ENCODE measurements around the gene PLEKHG4B. TPM values are rescaled to one million over a fixed set of nuclear protein-coding genes. Genes with fewer than 3 reads are reported as not detected.
"Not testable (repeated sequence)": the region's sequence is repeated elsewhere in the genome, so short reads cannot be mapped to it uniquely, and the experiment has no call there.

PLEKHG4B gene
- total RNA-seq, 1 experiment from 2014 or later, result 0.02 TPM

DNA sequence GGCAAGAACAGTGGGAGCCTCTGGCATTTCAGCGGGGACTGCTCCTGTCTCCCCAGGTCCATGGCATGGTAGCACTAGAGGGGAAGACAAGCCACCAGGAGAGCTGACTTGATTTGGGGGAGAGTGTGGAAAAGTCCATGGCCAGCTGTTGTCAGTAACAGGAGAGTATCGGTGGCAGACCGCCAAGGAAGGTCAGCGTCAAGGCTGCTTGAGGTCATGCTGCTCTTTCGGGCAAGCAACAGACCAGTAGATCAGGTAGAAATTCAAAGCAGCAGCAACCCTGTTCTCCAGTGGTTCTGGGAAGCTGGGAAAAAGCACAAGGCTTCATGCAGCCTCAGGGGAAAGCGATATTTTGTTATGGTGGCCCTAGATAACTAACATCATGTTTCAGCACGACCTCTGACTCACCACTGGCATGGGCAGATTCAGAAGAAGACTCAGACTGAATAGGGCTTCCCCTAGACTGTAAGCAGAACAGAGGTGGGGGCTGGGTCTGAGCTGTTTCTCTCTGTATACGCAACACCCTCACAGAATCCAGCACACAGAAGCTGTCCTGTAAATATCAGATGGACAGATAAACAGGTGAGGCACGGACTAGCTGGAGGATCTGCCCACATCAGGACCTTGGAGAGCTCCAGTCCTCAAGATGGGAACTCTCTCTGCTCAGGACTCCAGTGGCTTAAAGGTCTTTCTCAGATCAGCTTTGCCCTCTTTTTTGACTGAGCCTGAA, 35.2 kb upstream of the PLEKHG4B start:
- no peaks in the 10 kb centered on the region for H3K9me3 ChIP-seq (ENCODE audit: control insufficient read depth in 1 of 2, insufficient read depth in 1 of 2, low read depth in 1 of 2, low read length in 2 of 2)
- RAD21 ChIA-PET (ENCODE audit: low non-redundant PET in 1 of 2, low total read pairs in 2 of 2, uncharacterized antibody in 2 of 2, unreplicated experiment in 2 of 2), result no interaction called here
- no peaks in the 10 kb centered on the region for H3K9me2 ChIP-seq (ENCODE audit: insufficient read depth)
- H3K27ac ChIP-seq (ENCODE audit: low read depth, low read length), result no peak overlapping the region
- no peak overlapping the region for H3K9ac ChIP-seq (ENCODE audit: low read length)
- H3K4me2 ChIP-seq (ENCODE audit: low read length), result no peak overlapping the region
- CTCF ChIA-PET, result no interaction called here
- H3K4me3 ChIP-seq (replicated peaks in 1 of 2; ENCODE audit: low read depth in 1 of 2, low read length in 2 of 2), result no peak overlapping the region
- no peaks in the 10 kb centered on the region for H3K4me1 ChIP-seq (ENCODE audit: control insufficient read depth in 1 of 2, insufficient read depth in 2 of 2, low read length in 2 of 2)
- H4K20me1 ChIP-seq (ENCODE audit: insufficient read depth), result no peaks in the 10 kb centered on the region
- no peaks in the 10 kb centered on the region for H3K36me3 ChIP-seq (ENCODE audit: control insufficient read depth in 1 of 2, insufficient read depth in 2 of 2, low read length in 2 of 2)
- POLR2A ChIA-PET, result no interaction called here
- DNase-seq (ENCODE audit: low read depth, low spot score) (no peak), ATAC-seq (peak; percentile 41; the same call in 1 of the 2 replicates)
- no TSS peak for BruUV-seq (replicated peaks)
- intact Hi-C loops (cut with micrococcal nuclease), result no loop called here
- peaks cover 6% of the 10 kb centered on the region; the same call in 1 of the 2 replicates for H3K27me3 ChIP-seq (ENCODE audit: insufficient read depth, low read length)
- TF ChIP-seq EZH2phosphoT487 (IDR thresholded peaks at IDR 0.05; ENCODE audit: borderline replicate concordance) (no peak), POLR2AphosphoS5 (IDR thresholded peaks at IDR 0.05; ENCODE audit: low read depth, low read length) (no peak), ELF1 (IDR thresholded peaks at IDR 0.05; ENCODE audit: borderline replicate concordance, low read depth) (no peak)
- TF ChIP-seq, protein P1, sequence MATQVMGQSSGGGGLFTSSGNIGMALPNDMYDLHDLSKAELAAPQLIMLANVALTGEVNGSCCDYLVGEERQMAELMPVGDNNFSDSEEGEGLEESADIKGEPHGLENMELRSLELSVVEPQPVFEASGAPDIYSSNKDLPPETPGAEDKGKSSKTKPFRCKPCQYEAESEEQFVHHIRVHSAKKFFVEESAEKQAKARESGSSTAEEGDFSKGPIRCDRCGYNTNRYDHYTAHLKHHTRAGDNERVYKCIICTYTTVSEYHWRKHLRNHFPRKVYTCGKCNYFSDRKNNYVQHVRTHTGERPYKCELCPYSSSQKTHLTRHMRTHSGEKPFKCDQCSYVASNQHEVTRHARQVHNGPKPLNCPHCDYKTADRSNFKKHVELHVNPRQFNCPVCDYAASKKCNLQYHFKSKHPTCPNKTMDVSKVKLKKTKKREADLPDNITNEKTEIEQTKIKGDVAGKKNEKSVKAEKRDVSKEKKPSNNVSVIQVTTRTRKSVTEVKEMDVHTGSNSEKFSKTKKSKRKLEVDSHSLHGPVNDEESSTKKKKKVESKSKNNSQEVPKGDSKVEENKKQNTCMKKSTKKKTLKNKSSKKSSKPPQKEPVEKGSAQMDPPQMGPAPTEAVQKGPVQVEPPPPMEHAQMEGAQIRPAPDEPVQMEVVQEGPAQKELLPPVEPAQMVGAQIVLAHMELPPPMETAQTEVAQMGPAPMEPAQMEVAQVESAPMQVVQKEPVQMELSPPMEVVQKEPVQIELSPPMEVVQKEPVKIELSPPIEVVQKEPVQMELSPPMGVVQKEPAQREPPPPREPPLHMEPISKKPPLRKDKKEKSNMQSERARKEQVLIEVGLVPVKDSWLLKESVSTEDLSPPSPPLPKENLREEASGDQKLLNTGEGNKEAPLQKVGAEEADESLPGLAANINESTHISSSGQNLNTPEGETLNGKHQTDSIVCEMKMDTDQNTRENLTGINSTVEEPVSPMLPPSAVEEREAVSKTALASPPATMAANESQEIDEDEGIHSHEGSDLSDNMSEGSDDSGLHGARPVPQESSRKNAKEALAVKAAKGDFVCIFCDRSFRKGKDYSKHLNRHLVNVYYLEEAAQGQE (IDR thresholded peaks at IDR 0.05; ENCODE audit: low read depth), result peak; percentile 85
- no peak overlapping the region for H2AFZ ChIP-seq (ENCODE audit: low read depth, low read length, poor library complexity, severe bottlenecking)
- H3K79me2 ChIP-seq (ENCODE audit: insufficient read depth, low read length), result no peaks in the 10 kb centered on the region

DNA sequence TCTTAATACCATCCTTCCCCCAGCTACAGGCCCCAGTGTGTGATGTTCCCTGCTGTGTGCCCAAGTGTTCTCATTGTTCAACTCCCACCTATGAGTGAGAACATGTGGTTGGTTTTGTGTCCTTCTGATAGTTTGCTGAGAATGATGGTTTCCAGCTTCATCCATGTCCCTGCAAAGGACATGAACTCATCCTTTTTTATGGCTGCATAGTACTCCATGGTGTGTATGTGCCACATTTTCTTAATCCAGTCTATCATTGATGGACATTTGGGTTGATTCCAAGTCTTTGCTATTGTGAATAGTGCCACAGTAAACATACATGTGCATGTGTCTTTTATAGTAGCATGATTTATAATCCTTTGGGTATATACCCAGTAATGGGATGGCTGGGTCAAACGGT, 31.7 kb upstream of the PLEKHG4B start:
- DNase-seq (ENCODE audit: low read depth, low spot score); CTCF ChIA-PET; H3K4me2 ChIP-seq (ENCODE audit: low read length); H2AFZ ChIP-seq (ENCODE audit: low read depth, low read length, poor library complexity, severe bottlenecking); ATAC-seq; H3K9ac ChIP-seq (ENCODE audit: low read length); H3K9me3 ChIP-seq (ENCODE audit: control insufficient read depth in 1 of 2, insufficient read depth in 1 of 2, low read depth in 1 of 2, low read length in 2 of 2); H3K36me3 ChIP-seq (ENCODE audit: control insufficient read depth in 1 of 2, insufficient read depth in 2 of 2, low read length in 2 of 2); BruUV-seq (replicated peaks); intact Hi-C loops (cut with micrococcal nuclease); H4K20me1 ChIP-seq (ENCODE audit: insufficient read depth); H3K27me3 ChIP-seq (ENCODE audit: insufficient read depth, low read length); H3K27ac ChIP-seq (ENCODE audit: low read depth, low read length); H3K9me2 ChIP-seq (ENCODE audit: insufficient read depth); H3K79me2 ChIP-seq (ENCODE audit: insufficient read depth, low read length); RAD21 ChIA-PET (ENCODE audit: low non-redundant PET in 1 of 2, low total read pairs in 2 of 2, uncharacterized antibody in 2 of 2, unreplicated experiment in 2 of 2); H3K4me3 ChIP-seq (replicated peaks in 1 of 2; ENCODE audit: low read depth in 1 of 2, low read length in 2 of 2); POLR2A ChIA-PET; H3K4me1 ChIP-seq (ENCODE audit: control insufficient read depth in 1 of 2, insufficient read depth in 2 of 2, low read length in 2 of 2): not testable (repeated sequence)

Measured in HCT116 (cell line).